PC-9 (cell line): Measurements from ENCODE around the gene SGMS1. TPM values are rescaled to one million over a fixed set of nuclear protein-coding genes. Genes with fewer than 3 reads are reported as not detected.

Experiments
- BruUV-seq: library from RNA; stranded (reverse); fragments of 400-500 nt; replicated peaks from 2 replicates; lab custom pipeline; 2021; lab: Mats Ljungman, UMichigan
- CTCF ChIA-PET: fragments of 300-600 bp; sonication (Branson Sonifier 250); formaldehyde crosslinking; loops from one replicate; lab custom pipeline; 2022; ENCODE audit warnings: antibody characterized with exemption; lab: Charles Lee
- POLR2A ChIA-PET: fragments of 300-600 bp; sonication (Branson Sonifier 250); formaldehyde crosslinking; loops from one replicate; lab custom pipeline; 2022; ENCODE audit warnings: antibody characterized with exemption; ENCODE audit not compliant: unreplicated experiment; lab: Charles Lee
- DNase-seq, 2 experiments: peaks; one replicate each; pipeline versions ENCODE4 v3.0.0 to v3.0.0-alpha.2; 2015 to 2022; ENCODE audit warnings: mixed read lengths in 1 of 2
- H2AFZ ChIP-seq: fragments of 200-600 bp; sonication (generic); 2 replicates; pipeline ENCODE4 v1.8.1; 2017; ENCODE audit warnings: antibody characterized with exemption
- H3F3A ChIP-seq: fragments of 200-600 bp; sonication (generic); 2 replicates; pipeline ENCODE4 v1.8.1; 2017; ENCODE audit warnings: antibody characterized with exemption, mild to moderate bottlenecking, low read depth; ENCODE audit not compliant: insufficient read depth
- H3K27ac ChIP-seq: fragments of 200-600 bp; sonication (generic); 2 replicates; pipeline ENCODE4 v1.6.1; 2016; ENCODE audit warnings: mixed run types
- H3K27me3 ChIP-seq: fragments of 200-600 bp; sonication (generic); 2 replicates; pipeline ENCODE4 v1.6.1; 2016; ENCODE audit warnings: low read depth, mixed run types; ENCODE audit not compliant: insufficient read depth
- H3K36me3 ChIP-seq: fragments of 200-600 bp; sonication (generic); 2 replicates; pipeline ENCODE4 v1.6.1; 2016; ENCODE audit warnings: low read depth, mixed run types
- H3K4me1 ChIP-seq: fragments of 200-600 bp; sonication (generic); replicated peaks from 2 replicates; pipeline ENCODE4 v1.6.1; 2016; ENCODE audit warnings: mixed run types; ENCODE audit not compliant: insufficient read depth
- H3K4me2 ChIP-seq: fragments of 200-600 bp; sonication (generic); 2 replicates; pipeline ENCODE4 v1.6.1; 2017; ENCODE audit warnings: mixed run types
- H3K4me3 ChIP-seq: fragments of 200-600 bp; sonication (generic); 2 replicates; pipeline ENCODE4 v1.6.1; 2016; ENCODE audit warnings: mixed run types
- H3K79me2 ChIP-seq: fragments of 200-600 bp; sonication (generic); 2 replicates; pipeline ENCODE4 v1.6.1; 2017; ENCODE audit warnings: low read depth, mixed run types
- H3K9me2 ChIP-seq: fragments of 200-600 bp; sonication (generic); 2 replicates; pipeline ENCODE4 v1.8.1; 2017; ENCODE audit warnings: mild to moderate bottlenecking; ENCODE audit not compliant: insufficient read depth
- H3K9me3 ChIP-seq: fragments of 200-600 bp; sonication (generic); 2 replicates; pipeline ENCODE4 v1.8.1; 2016; ENCODE audit warnings: low read depth; ENCODE audit not compliant: insufficient read depth
- H4K20me1 ChIP-seq: fragments of 200-600 bp; sonication (generic); 2 replicates; pipeline ENCODE4 v1.8.1; 2017; ENCODE audit not compliant: insufficient read depth
- EZH2 ChIP-seq: fragments of 200-600 bp; sonication (generic); IDR thresholded peaks from 2 replicates; pipeline ENCODE4 v1.8.0; 2017; ENCODE audit warnings: antibody characterized with exemption, low read depth
- intact Hi-C: fragments of 100-400 bp; cut with micrococcal nuclease; formaldehyde crosslinking; loops from one replicate; pipeline ENCODE4 v1.10.0; 2022; ENCODE audit not compliant: unreplicated experiment
- total RNA-seq: library from RNA; stranded (reverse); gene quantifications from 2 replicates; pipeline ENCODE4 v1.2.3, GENCODE V29; 2021
- TF ChIP-seq, protein P1 (sequence below): fragments of 200-600 bp; sonication (generic); conservative IDR thresholded peaks from 2 replicates; pipeline ENCODE4 v1.6.1; 2017; ENCODE audit warnings: mixed run types, antibody characterized with exemption, mild to moderate bottlenecking, moderate library complexity

SGMS1 gene
- total RNA-seq, 1 experiment from 2014 or later: 35.0 TPM

GRCh38 chr10:50624413-50624865 is 683 bp upstream of the SGMS1 start:
- H3F3A ChIP-seq: peaks cover 30% of the 10 kb centered on the region
- peak overlapping the region; percentile 89 for H3K27ac ChIP-seq
- peak overlapping the region; percentile 67 for H3K4me3 ChIP-seq
- intact Hi-C loops: loop anchor here (1.0 to 5.0 kb wide), 5 partner anchors 44 to 347 kb away; no protein-coding TSS in a partner anchor
- ChIA-PET CTCF (interaction anchor here (0.6 to 1.0 kb wide), 2 partner anchors 29 to 47 kb away, joined by 4 to 5 read pairs; no protein-coding TSS in a partner anchor), POLR2A (interaction anchor here (0.5 to 1.0 kb wide), 6 partner anchors 46 to 1648 kb away, joined by 3 to 9 read pairs (median 5); no protein-coding TSS in a partner anchor)
- DNase-seq: peak; percentile 89 to 98
- H3K27me3 ChIP-seq: no peaks in the 10 kb centered on the region
- H3K4me1 ChIP-seq: peaks cover 29% of the 10 kb centered on the region
- TF ChIP-seq, protein P1, sequence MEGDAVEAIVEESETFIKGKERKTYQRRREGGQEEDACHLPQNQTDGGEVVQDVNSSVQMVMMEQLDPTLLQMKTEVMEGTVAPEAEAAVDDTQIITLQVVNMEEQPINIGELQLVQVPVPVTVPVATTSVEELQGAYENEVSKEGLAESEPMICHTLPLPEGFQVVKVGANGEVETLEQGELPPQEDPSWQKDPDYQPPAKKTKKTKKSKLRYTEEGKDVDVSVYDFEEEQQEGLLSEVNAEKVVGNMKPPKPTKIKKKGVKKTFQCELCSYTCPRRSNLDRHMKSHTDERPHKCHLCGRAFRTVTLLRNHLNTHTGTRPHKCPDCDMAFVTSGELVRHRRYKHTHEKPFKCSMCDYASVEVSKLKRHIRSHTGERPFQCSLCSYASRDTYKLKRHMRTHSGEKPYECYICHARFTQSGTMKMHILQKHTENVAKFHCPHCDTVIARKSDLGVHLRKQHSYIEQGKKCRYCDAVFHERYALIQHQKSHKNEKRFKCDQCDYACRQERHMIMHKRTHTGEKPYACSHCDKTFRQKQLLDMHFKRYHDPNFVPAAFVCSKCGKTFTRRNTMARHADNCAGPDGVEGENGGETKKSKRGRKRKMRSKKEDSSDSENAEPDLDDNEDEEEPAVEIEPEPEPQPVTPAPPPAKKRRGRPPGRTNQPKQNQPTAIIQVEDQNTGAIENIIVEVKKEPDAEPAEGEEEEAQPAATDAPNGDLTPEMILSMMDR: no peak
- TF ChIP-seq EZH2: no peak
- H3K79me2 ChIP-seq: peaks cover 47% of the 10 kb centered on the region
- peak overlapping the region; percentile 99 for H3K4me2 ChIP-seq
- H3K9me2 ChIP-seq: no peaks in the 10 kb centered on the region
- H3K9me3 ChIP-seq: no peaks in the 10 kb centered on the region
- H2AFZ ChIP-seq: peak overlapping the region; percentile 85
- no TSS peak for BruUV-seq
- no peaks in the 10 kb centered on the region; the same call in 1 of the 2 replicates for H4K20me1 ChIP-seq
- no peaks in the 10 kb centered on the region for H3K36me3 ChIP-seq

GRCh38 chr10:50622706-50623662 is 772 bp downstream of the SGMS1 start:
- Histone ChIP-seq H3K79me2 (peaks cover 61% of the 10 kb centered on the region), H4K20me1 (peaks cover 4% of the 10 kb centered on the region), H3K4me1 (peaks cover 36% of the 10 kb centered on the region), H2AFZ (peak overlapping the region; percentile 77; the same call in 1 of the 2 replicates), H3K36me3 (no peaks in the 10 kb centered on the region), H3F3A (peaks cover 30% of the 10 kb centered on the region), H3K4me2 (peak overlapping the region; percentile 99), H3K4me3 (peak overlapping the region; percentile 67), H3K9me3 (no peaks in the 10 kb centered on the region), H3K27me3 (no peaks in the 10 kb centered on the region), H3K9me2 (no peaks in the 10 kb centered on the region), H3K27ac (peak overlapping the region; percentile 89)
- CTCF ChIA-PET: interaction anchor here (1.1 kb wide), 1 partner anchor 46 kb away, joined by 3 read pairs; no protein-coding TSS in a partner anchor
- peak in 1 of 2 experiments; percentile 45 for DNase-seq
- no peak for TF ChIP-seq EZH2
- TF ChIP-seq, protein P1: no peak
- POLR2A ChIA-PET: no interaction called here
- BruUV-seq: no TSS peak
- intact Hi-C loops: loop anchor here (1.0 to 5.0 kb wide), 5 partner anchors 18 to 346 kb away; no protein-coding TSS in a partner anchor

- H2AFZ ChIP-seq: peak overlapping the region; percentile 77; the same call in 1 of the 2 replicates
- H4K20me1 ChIP-seq: peaks cover 4% of the 10 kb centered on the region
- intact Hi-C loops: loop anchor here (1.0 to 5.0 kb wide), 5 partner anchors 17 to 345 kb away; no protein-coding TSS in a partner anchor
- H3K36me3 ChIP-seq: no peaks in the 10 kb centered on the region
- ChIA-PET CTCF (no interaction called here), POLR2A (interaction anchor here (0.6 to 1.0 kb wide), 2 partner anchors 46 to 459 kb away, joined by 3 to 4 read pairs; no protein-coding TSS in a partner anchor)
- TF ChIP-seq, protein P1: peak; percentile 32; the same call in 1 of the 2 replicates
- no peak for TF ChIP-seq EZH2
- peak overlapping the region; percentile 67 for H3K4me3 ChIP-seq
- peaks cover 70% of the 10 kb centered on the region for H3K79me2 ChIP-seq
- no peaks in the 10 kb centered on the region for H3K27me3 ChIP-seq
- TSS peak; percentile 17 for BruUV-seq
- H3K9me3 ChIP-seq: no peaks in the 10 kb centered on the region
- H3K4me2 ChIP-seq: peak overlapping the region; percentile 99
- peak; percentile 88 to 89 for DNase-seq
- H3F3A ChIP-seq: peaks cover 30% of the 10 kb centered on the region
- peaks cover 36% of the 10 kb centered on the region for H3K4me1 ChIP-seq
- peak overlapping the region; percentile 89 for H3K27ac ChIP-seq
- H3K9me2 ChIP-seq: no peaks in the 10 kb centered on the region
These were observed 1.6 kb downstream of the SGMS1 start for GRCh38 chr10:50621968-50622705.
